HG03342 (cell line): ENCODE measurements around the gene TFR2.
A peak's percentile ranks its signal among the peaks of the same experiment; 100 is the strongest.

Experiments
- ATAC-seq: cut with Tn5 transposase; IDR thresholded peaks from one replicate; pipeline ENCODE4 v1.9.1; 2021; ENCODE audit warnings: mild to moderate bottlenecking, moderate library complexity; ENCODE audit not compliant: unreplicated experiment

The TFR2 gene

GRCh38 chr7:100588438-100588837 lies 52.9 kb downstream of the TFR2 start:
- no peak for ATAC-seq

GRCh38 chr7:100586266-100587025 lies 54.9 kb downstream of the TFR2 start, which contains the start of gene FBXO24:
Gene FBXO24, plus strand, starts transcription at chr7:100586328. Its CDS starts 298 bp downstream, at chr7:100586626.
- ATAC-seq: peak; percentile 86

GRCh38 chr7:100585511-100586265 lies 55.7 kb downstream of the TFR2 start, which contains the start of gene LRCH4:
Gene LRCH4, minus strand, starts transcription at chr7:100586129. Its CDS starts 29 bp downstream, at chr7:100586100.
- peak; percentile 15 for ATAC-seq

GRCh38 chr7:100584683-100585510 lies 56.5 kb downstream of the TFR2 start:
- no peak for ATAC-seq

GRCh38 chr7:100584054-100584682 lies 57.2 kb downstream of the TFR2 start:
- no peak for ATAC-seq

- no peak for ATAC-seq
These were observed 58.0 kb downstream of the TFR2 start for GRCh38 chr7:100583132-100584053.

GRCh38 chr7:100582650-100583049 lies 58.7 kb downstream of the TFR2 start:
- ATAC-seq: no peak

GRCh38 chr7:100582041-100582579 lies 59.2 kb downstream of the TFR2 start:
- ATAC-seq: no peak

- ATAC-seq: no peak
These were observed 60.7 kb downstream of the TFR2 start for GRCh38 chr7:100580466-100581283.

GRCh38 chr7:100578246-100579183 lies 62.8 kb downstream of the TFR2 start:
- no peak for ATAC-seq

GRCh38 chr7:100577507-100577906 lies 63.8 kb downstream of the TFR2 start:
- no peak for ATAC-seq

- no peak for ATAC-seq
These were observed 64.2 kb downstream of the TFR2 start for GRCh38 chr7:100577103-100577502.

GRCh38 chr7:100576384-100576993 lies 64.9 kb downstream of the TFR2 start:
- no peak for ATAC-seq

GRCh38 chr7:100575746-100576383 lies 65.5 kb downstream of the TFR2 start:
- no peak for ATAC-seq

GRCh38 chr7:100575206-100575631 lies 66.1 kb downstream of the TFR2 start:
- ATAC-seq: no peak
